IPS-20b (cell line): ENCODE data around the gene PAXX.

ENCODE experiments used
- H3K27ac ChIP-seq: one replicate; pipeline ENCODE4 v1.5.1; 2013; ENCODE audit warnings: low read length
- H3K27me3 ChIP-seq: 2 replicates; pipeline ENCODE4 v1.6.1; 2013; ENCODE audit warnings: mild to moderate bottlenecking, low read length, inconsistent platforms; ENCODE audit not compliant: insufficient read depth
- H3K36me3 ChIP-seq: 2 replicates; pipeline ENCODE4 v1.6.1; 2013; ENCODE audit warnings: low read depth, mild to moderate bottlenecking, inconsistent platforms, low read length, moderate library complexity; ENCODE audit not compliant: insufficient read depth
- H3K4me1 ChIP-seq: 2 replicates; pipeline ENCODE4 v1.6.1; 2013; ENCODE audit warnings: mild to moderate bottlenecking, control low read depth, inconsistent platforms, low read length, moderate library complexity; ENCODE audit not compliant: insufficient read depth
- H3K4me3 ChIP-seq: 2 replicates; pipeline ENCODE4 v1.5.1; 2013; ENCODE audit warnings: mild to moderate bottlenecking, low read length, inconsistent platforms
- H3K9ac ChIP-seq: 2 replicates; pipeline ENCODE4 v1.6.1; 2013; ENCODE audit warnings: low read depth, mild to moderate bottlenecking, inconsistent platforms, low read length, moderate library complexity
- H3K9me3 ChIP-seq: 2 replicates; pipeline ENCODE4 v1.6.1; 2013; ENCODE audit warnings: mild to moderate bottlenecking, low read depth, low read length, inconsistent platforms; ENCODE audit not compliant: insufficient read depth

PAXX gene

GRCh38 chr9:137020771-137021567 lies 28.7 kb downstream of the PAXX start:
- Histone ChIP-seq H3K9ac (no peak overlapping the region), H3K27me3 (no peaks in the 10 kb centered on the region), H3K9me3 (no peaks in the 10 kb centered on the region), H3K27ac (no peak overlapping the region), H3K4me3 (no peak overlapping the region), H3K36me3 (no peaks in the 10 kb centered on the region), H3K4me1 (no peaks in the 10 kb centered on the region)

GRCh38 chr9:137021568-137021978 lies 29.4 kb downstream of the PAXX start:
- no peak overlapping the region for H3K27ac ChIP-seq
- no peak overlapping the region for H3K4me3 ChIP-seq
- no peak overlapping the region for H3K9ac ChIP-seq
- H3K4me1 ChIP-seq, result no peaks in the 10 kb centered on the region
- peaks cover 3% of the 10 kb centered on the region for H3K27me3 ChIP-seq
- H3K9me3 ChIP-seq, result no peaks in the 10 kb centered on the region
- H3K36me3 ChIP-seq, result no peaks in the 10 kb centered on the region

- no peaks in the 10 kb centered on the region for H3K36me3 ChIP-seq
- peaks cover 8% of the 10 kb centered on the region for H3K27me3 ChIP-seq
- no peak overlapping the region for H3K27ac ChIP-seq
- H3K4me1 ChIP-seq, result no peaks in the 10 kb centered on the region
- no peak overlapping the region for H3K4me3 ChIP-seq
- no peaks in the 10 kb centered on the region for H3K9me3 ChIP-seq
- no peak overlapping the region for H3K9ac ChIP-seq
These were observed 29.9 kb downstream of the PAXX start for GRCh38 chr9:137021979-137022661.

- Histone ChIP-seq H3K36me3 (no peaks in the 10 kb centered on the region), H3K4me3 (no peak overlapping the region), H3K9ac (no peak overlapping the region), H3K27me3 (peaks cover 14% of the 10 kb centered on the region), H3K27ac (no peak overlapping the region), H3K9me3 (no peaks in the 10 kb centered on the region), H3K4me1 (no peaks in the 10 kb centered on the region)
These were observed 30.4 kb downstream of the PAXX start for GRCh38 chr9:137022662-137023008.

GRCh38 chr9:137023157-137023556 lies 30.9 kb downstream of the PAXX start:
- H3K36me3 ChIP-seq, result no peaks in the 10 kb centered on the region
- H3K9me3 ChIP-seq, result no peaks in the 10 kb centered on the region
- H3K27ac ChIP-seq, result no peak overlapping the region
- H3K27me3 ChIP-seq, result peaks cover 14% of the 10 kb centered on the region
- no peaks in the 10 kb centered on the region for H3K4me1 ChIP-seq
- no peak overlapping the region for H3K4me3 ChIP-seq
- no peak overlapping the region for H3K9ac ChIP-seq

GRCh38 chr9:137023583-137023991 lies 31.4 kb downstream of the PAXX start:
- Histone ChIP-seq H3K27ac (no peak overlapping the region), H3K27me3 (peaks cover 17% of the 10 kb centered on the region), H3K4me3 (no peak overlapping the region), H3K9ac (no peak overlapping the region), H3K4me1 (no peaks in the 10 kb centered on the region), H3K9me3 (no peaks in the 10 kb centered on the region), H3K36me3 (no peaks in the 10 kb centered on the region)

- no peaks in the 10 kb centered on the region for H3K4me1 ChIP-seq
- H3K4me3 ChIP-seq, result no peak overlapping the region
- H3K36me3 ChIP-seq, result no peaks in the 10 kb centered on the region
These were observed 33.3 kb downstream of the PAXX start for GRCh38 chr9:137025517-137025966.

GRCh38 chr9:137026384-137026783 lies 34.2 kb downstream of the PAXX start:
- Histone ChIP-seq H3K9ac (no peak overlapping the region), H3K9me3 (no peaks in the 10 kb centered on the region), H3K27me3 (peaks cover 25% of the 10 kb centered on the region), H3K4me1 (no peaks in the 10 kb centered on the region), H3K4me3 (no peak overlapping the region), H3K36me3 (no peaks in the 10 kb centered on the region), H3K27ac (no peak overlapping the region)

More at GRCh38 chr9:137025517-137025966, 33.3 kb downstream of the PAXX start:
- peaks cover 25% of the 10 kb centered on the region for H3K27me3 ChIP-seq
- no peak overlapping the region for H3K27ac ChIP-seq
- no peak overlapping the region for H3K9ac ChIP-seq
- H3K9me3 ChIP-seq, result no peaks in the 10 kb centered on the region

GRCh38 chr9:137026828-137027227 lies 34.6 kb downstream of the PAXX start:
- Histone ChIP-seq H3K4me3 (no peak overlapping the region; the same call in 1 of the 2 replicates), H3K27me3 (peaks cover 25% of the 10 kb centered on the region), H3K36me3 (no peaks in the 10 kb centered on the region), H3K27ac (no peak overlapping the region), H3K4me1 (no peaks in the 10 kb centered on the region), H3K9ac (no peak overlapping the region), H3K9me3 (no peaks in the 10 kb centered on the region)

GRCh38 chr9:137027369-137028262 lies 35.4 kb downstream of the PAXX start, which contains the start of gene ABCA2:
ABCA2 (minus strand) TSS chr9:137028237; CDS start chr9:137028140, 97 bp downstream.
- peak within 1 kb of the TSS; percentile 62 for H3K4me3 ChIP-seq
- no peaks in the 10 kb centered on the region for H3K4me1 ChIP-seq
- no peak within 1 kb of the TSS for H3K9ac ChIP-seq
- H3K9me3 ChIP-seq, result no peaks in the 10 kb centered on the region
- H3K27ac ChIP-seq, result no peak within 1 kb of the TSS
- H3K27me3 ChIP-seq, result peaks cover 25% of the 10 kb centered on the region
- H3K36me3 ChIP-seq, result no peaks in the 10 kb centered on the region

- Histone ChIP-seq H3K27ac (no peak overlapping the region), H3K36me3 (no peaks in the 10 kb centered on the region), H3K9me3 (no peaks in the 10 kb centered on the region), H3K4me3 (peak overlapping the region; percentile 62), H3K4me1 (no peaks in the 10 kb centered on the region), H3K27me3 (peaks cover 25% of the 10 kb centered on the region), H3K9ac (no peak overlapping the region)
These were observed 36.2 kb downstream of the PAXX start for GRCh38 chr9:137028263-137029057.
